ENCODE results near the gene EPHA7. TPM values are rescaled to one million over a fixed set of nuclear protein-coding genes. Genes with fewer than 3 reads are reported as not detected.

EPHA7 gene
- total and polyA plus RNA-seq, 4 donors = under 0.01 to 0.37 (median 0.01) TPM; not detected in 1

- Histone ChIP-seq H3K9me3 (ENCODE audit: control insufficient read depth in 4 of 4, low read length in 3 of 4) (no peaks in the 10 kb centered on the region), H3K27ac (ENCODE audit: low read depth in 1 of 2, low read length in 2 of 2) (no peak overlapping the region), H3K4me3 (ENCODE audit: low read depth in 1 of 3, low read length in 3 of 3) (no peak overlapping the region), H3K9ac (ENCODE audit: low read depth in 1 of 2, low read length in 2 of 2) (no peak overlapping the region), H3K36me3 (ENCODE audit: control insufficient read depth in 4 of 4, insufficient read depth in 3 of 4, low read depth in 1 of 4, low read length in 3 of 4) (no peaks in the 10 kb centered on the region), H3K4me1 (ENCODE audit: control insufficient read depth in 4 of 4, insufficient read depth in 4 of 4, low read length in 3 of 4) (no peaks in the 10 kb centered on the region), H3K27me3 (ENCODE audit: control insufficient read depth in 4 of 4, insufficient read depth in 4 of 4, low read length in 3 of 4) (no peaks in the 10 kb centered on the region)
- no peak for DNase-seq (ENCODE audit: low spot score)
- TF ChIP-seq, protein P1, sequence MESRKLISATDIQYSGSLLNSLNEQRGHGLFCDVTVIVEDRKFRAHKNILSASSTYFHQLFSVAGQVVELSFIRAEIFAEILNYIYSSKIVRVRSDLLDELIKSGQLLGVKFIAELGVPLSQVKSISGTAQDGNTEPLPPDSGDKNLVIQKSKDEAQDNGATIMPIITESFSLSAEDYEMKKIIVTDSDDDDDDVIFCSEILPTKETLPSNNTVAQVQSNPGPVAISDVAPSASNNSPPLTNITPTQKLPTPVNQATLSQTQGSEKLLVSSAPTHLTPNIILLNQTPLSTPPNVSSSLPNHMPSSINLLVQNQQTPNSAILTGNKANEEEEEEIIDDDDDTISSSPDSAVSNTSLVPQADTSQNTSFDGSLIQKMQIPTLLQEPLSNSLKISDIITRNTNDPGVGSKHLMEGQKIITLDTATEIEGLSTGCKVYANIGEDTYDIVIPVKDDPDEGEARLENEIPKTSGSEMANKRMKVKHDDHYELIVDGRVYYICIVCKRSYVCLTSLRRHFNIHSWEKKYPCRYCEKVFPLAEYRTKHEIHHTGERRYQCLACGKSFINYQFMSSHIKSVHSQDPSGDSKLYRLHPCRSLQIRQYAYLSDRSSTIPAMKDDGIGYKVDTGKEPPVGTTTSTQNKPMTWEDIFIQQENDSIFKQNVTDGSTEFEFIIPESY (IDR thresholded peaks at IDR 0.05) = no peak
- TF ChIP-seq GABPA (IDR thresholded peaks at IDR 0.05 in 1 of 2, conservative IDR thresholded peaks at IDR 0.05 in 1 of 2) = no peak
- TF ChIP-seq EGR1 (IDR thresholded peaks at IDR 0.05; ENCODE audit: low read depth in 2 of 2) = no peak
- no peak for TF ChIP-seq TAF1 (conservative IDR thresholded peaks at IDR 0.05)
- no peak for TF ChIP-seq HNF4A (conservative IDR thresholded peaks at IDR 0.05)
- TF ChIP-seq SP1 (IDR thresholded peaks at IDR 0.05) = no peak
- TF ChIP-seq JUND (IDR thresholded peaks at IDR 0.05) = no peak
- no peak for TF ChIP-seq NR2F2 (IDR thresholded peaks at IDR 0.05)
- TF ChIP-seq, protein P2, sequence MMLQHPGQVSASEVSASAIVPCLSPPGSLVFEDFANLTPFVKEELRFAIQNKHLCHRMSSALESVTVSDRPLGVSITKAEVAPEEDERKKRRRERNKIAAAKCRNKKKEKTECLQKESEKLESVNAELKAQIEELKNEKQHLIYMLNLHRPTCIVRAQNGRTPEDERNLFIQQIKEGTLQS (IDR thresholded peaks at IDR 0.05) = no peak
- TF ChIP-seq, protein P3, sequence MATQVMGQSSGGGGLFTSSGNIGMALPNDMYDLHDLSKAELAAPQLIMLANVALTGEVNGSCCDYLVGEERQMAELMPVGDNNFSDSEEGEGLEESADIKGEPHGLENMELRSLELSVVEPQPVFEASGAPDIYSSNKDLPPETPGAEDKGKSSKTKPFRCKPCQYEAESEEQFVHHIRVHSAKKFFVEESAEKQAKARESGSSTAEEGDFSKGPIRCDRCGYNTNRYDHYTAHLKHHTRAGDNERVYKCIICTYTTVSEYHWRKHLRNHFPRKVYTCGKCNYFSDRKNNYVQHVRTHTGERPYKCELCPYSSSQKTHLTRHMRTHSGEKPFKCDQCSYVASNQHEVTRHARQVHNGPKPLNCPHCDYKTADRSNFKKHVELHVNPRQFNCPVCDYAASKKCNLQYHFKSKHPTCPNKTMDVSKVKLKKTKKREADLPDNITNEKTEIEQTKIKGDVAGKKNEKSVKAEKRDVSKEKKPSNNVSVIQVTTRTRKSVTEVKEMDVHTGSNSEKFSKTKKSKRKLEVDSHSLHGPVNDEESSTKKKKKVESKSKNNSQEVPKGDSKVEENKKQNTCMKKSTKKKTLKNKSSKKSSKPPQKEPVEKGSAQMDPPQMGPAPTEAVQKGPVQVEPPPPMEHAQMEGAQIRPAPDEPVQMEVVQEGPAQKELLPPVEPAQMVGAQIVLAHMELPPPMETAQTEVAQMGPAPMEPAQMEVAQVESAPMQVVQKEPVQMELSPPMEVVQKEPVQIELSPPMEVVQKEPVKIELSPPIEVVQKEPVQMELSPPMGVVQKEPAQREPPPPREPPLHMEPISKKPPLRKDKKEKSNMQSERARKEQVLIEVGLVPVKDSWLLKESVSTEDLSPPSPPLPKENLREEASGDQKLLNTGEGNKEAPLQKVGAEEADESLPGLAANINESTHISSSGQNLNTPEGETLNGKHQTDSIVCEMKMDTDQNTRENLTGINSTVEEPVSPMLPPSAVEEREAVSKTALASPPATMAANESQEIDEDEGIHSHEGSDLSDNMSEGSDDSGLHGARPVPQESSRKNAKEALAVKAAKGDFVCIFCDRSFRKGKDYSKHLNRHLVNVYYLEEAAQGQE (IDR thresholded peaks at IDR 0.05) = no peak
- TF ChIP-seq, protein P4, sequence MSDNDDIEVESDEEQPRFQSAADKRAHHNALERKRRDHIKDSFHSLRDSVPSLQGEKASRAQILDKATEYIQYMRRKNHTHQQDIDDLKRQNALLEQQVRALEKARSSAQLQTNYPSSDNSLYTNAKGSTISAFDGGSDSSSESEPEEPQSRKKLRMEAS (IDR thresholded peaks at IDR 0.05) = no peak
- TF ChIP-seq FOXA1 (IDR thresholded peaks at IDR 0.05) = no peak
- no peak for TF ChIP-seq YY1 (IDR thresholded peaks at IDR 0.05)
- TF ChIP-seq RXRA (IDR thresholded peaks at IDR 0.05) = no peak
- TF ChIP-seq FOXA2 (IDR thresholded peaks at IDR 0.05) = no peak
- TF ChIP-seq, protein P5, sequence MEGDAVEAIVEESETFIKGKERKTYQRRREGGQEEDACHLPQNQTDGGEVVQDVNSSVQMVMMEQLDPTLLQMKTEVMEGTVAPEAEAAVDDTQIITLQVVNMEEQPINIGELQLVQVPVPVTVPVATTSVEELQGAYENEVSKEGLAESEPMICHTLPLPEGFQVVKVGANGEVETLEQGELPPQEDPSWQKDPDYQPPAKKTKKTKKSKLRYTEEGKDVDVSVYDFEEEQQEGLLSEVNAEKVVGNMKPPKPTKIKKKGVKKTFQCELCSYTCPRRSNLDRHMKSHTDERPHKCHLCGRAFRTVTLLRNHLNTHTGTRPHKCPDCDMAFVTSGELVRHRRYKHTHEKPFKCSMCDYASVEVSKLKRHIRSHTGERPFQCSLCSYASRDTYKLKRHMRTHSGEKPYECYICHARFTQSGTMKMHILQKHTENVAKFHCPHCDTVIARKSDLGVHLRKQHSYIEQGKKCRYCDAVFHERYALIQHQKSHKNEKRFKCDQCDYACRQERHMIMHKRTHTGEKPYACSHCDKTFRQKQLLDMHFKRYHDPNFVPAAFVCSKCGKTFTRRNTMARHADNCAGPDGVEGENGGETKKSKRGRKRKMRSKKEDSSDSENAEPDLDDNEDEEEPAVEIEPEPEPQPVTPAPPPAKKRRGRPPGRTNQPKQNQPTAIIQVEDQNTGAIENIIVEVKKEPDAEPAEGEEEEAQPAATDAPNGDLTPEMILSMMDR (IDR thresholded peaks at IDR 0.05; ENCODE audit: low read depth, low read length, missing input control) = no peak
- no peak for TF ChIP-seq HNF4G (IDR thresholded peaks at IDR 0.05)
- TF ChIP-seq RAD21 (IDR thresholded peaks at IDR 0.05) = no peak
- 56% methylated on average over 3 of the region's 3 CpGs for WGBS
These were observed 28.5 kb upstream of the EPHA7 start for GRCh38 chr6:93447874-93448273.

Measured in liver (tissue), 9 donors.